IMR-90 (cell line): ENCODE data around the gene CPXCR1.
"Not testable (repeated sequence)": the region's sequence is repeated elsewhere in the genome, so short reads cannot be mapped to it uniquely, and the experiment has no call there.

Source experiments
- BHLHE40 ChIP-seq: fragments of 150-350 bp; IDR thresholded peaks from 2 replicates; pipeline ENCODE4 v1.6.1; 2016; ENCODE audit warnings: mild to moderate bottlenecking, low read depth, low read length
- CTCF ChIP-seq: conservative IDR thresholded peaks from 2 replicates; pipeline ENCODE4 v1.5.1; 2012; ENCODE audit warnings: mild to moderate bottlenecking, low read depth, low read length, improper control_type of control experiment
- MAZ ChIP-seq: IDR thresholded peaks from 2 replicates; pipeline ENCODE4 v1.6.1; 2012; ENCODE audit warnings: low read depth, mild to moderate bottlenecking, low read length, improper control_type of control experiment, moderate library complexity, borderline replicate concordance
- RAD21 ChIP-seq: IDR thresholded peaks from 2 replicates; pipeline ENCODE4 v1.6.1; 2012; ENCODE audit warnings: low read length, improper control_type of control experiment
- RFX5 ChIP-seq: IDR thresholded peaks from 2 replicates; pipeline ENCODE4 v1.8.0; 2012; ENCODE audit warnings: low read depth, mild to moderate bottlenecking, low read length, moderate library complexity

- not testable (repeated sequence) for TF ChIP-seq CTCF, BHLHE40, RFX5, MAZ, RAD21
Measured at GRCh38 chrX:88752339-88752738, 5.3 kb downstream of the CPXCR1 start.
